GM18951 (cell line): ENCODE measurements around the gene ISL2.
"Not testable (repeated sequence)": the region's sequence is repeated elsewhere in the genome, so short reads cannot be mapped to it uniquely, and the experiment has no call there.

Experiments used
- POLR2A ChIP-seq: IDR thresholded peaks from 4 replicates; pipeline ENCODE4 v1.6.1; 2011; ENCODE audit warnings: mild to moderate bottlenecking; ENCODE audit not compliant: insufficient read length, insufficient read depth; ENCODE audit errors: extremely low read depth
- in situ Hi-C: fragments of 300-500 bp; cut with MboI; formaldehyde crosslinking; loops from one replicate; pipeline ENCODE4 v1.12.0; 2022; ENCODE audit warnings: low sequenced_read_pairs, mixed read lengths, inconsistent platforms; ENCODE audit not compliant: unreplicated experiment

The ISL2 gene

DNA sequence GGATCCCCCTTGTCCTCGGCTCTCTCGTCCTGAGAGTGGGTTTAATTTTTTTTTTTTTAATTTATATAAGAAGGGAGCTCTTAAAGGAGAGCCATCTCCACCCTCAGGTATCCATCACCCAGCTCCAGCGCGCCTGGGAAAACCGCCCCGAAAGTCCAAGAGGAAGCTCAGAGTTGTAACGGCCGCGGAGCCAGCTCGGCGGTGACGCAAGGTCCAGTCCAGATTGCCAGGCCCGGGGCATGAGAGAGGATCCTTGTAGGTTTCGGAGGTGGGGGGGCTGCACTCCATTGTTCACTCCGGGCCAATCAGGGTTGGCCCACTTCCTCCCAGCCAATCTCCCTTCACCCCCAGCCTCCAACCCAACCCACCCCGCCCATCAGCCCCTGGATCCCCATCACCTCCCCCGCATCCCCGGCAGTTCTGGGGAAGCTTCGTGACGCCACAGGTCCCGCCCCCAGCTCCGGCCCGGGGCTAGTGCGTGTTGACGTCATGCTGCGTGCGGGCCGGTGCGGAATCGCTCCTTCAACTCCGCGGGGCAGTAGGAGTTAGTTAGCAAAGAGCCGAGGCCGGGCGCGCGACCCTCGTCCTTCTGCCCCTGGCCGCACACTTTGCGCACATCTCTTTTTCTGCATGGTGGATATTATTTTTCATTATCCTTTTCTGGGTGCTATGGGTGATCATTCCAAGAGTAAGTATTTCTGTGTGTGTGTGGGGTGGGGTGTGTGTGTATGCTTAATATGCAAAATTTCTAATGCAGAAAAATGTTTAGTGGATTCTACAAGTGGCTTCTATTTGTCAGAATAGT is at the start of gene ISL2:
Gene ISL2, plus strand, starts transcription at position 520 of the 805 bp plus-strand sequence. Its CDS starts 111 bp downstream, at position 631.
- peak; percentile 92 for TF ChIP-seq POLR2A
- in situ Hi-C loops: no loop called here

DNA sequence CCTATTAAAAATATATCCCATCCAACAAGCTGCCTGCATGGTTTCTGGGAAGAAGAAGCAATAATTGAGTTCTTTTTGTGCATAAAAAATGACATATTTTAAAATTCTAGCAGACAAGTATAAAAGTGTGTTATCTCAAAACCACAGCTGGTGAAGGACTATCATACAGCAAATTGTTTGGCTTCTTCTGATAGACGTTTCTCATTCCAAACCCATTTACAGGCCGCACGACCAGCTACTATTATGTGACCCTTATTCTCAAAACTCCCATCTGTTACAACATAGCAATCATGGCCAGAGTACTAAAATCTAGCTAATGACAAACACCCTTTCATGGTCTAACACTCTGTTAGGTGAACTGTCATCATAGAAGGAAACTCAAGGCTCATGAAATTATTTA is 47.0 kb upstream of the ISL2 start:
- TF ChIP-seq POLR2A: no peak
- in situ Hi-C loops: no loop called here

DNA sequence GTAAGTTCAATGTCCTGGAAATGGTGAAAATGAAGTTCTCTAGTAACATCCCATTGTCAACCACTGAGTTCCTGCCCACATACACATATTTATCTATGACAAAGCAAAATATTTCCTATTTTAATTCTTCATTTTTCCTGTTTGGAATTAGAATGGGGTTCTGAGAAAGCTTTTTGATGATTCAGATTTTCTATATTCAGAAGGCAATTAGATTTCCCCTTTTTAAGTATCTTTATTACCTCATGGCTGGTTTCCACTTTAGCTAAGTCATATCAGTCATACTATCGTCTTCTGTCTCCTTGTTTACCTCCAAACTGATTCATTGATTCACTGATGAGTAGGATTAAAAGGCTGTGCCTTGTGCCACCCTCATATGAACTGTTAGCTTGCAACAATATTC is 43.2 kb upstream of the ISL2 start:
- in situ Hi-C loops: no loop called here
- no peak for TF ChIP-seq POLR2A

- in situ Hi-C loops: not testable (repeated sequence)
These were observed 42.1 kb upstream of the ISL2 start for GRCh38 chr15:76294463-76294862.

GRCh38 chr15:76296849-76297248 is 39.7 kb upstream of the ISL2 start:
- in situ Hi-C loops: no loop called here

DNA sequence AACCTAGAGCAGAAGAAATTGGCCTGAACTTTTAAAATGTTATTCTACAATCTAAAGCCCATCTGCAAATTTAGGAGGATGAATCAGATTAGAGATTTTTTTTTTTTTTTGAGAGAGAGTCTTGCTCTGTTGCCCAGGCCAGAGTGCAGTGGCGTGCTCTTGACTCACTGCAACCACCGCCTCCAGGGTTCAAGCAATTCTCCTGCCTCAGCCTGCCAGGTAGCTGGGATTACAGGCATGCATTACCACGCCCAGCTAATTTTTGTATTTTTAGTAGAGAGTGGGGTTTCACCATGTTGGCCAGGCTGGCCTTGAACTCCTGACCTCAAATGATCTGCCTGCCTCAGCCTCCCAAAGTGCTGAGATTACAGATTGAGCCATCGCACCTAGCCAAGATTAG is 38.6 kb upstream of the ISL2 start:
- in situ Hi-C loops: not testable (repeated sequence)

More at GRCh38 chr15:76296849-76297248, 39.7 kb upstream of the ISL2 start:
- no peak for TF ChIP-seq POLR2A

GRCh38 chr15:76298986-76299385 is 37.6 kb upstream of the ISL2 start:
- in situ Hi-C loops: no loop called here
- no peak for TF ChIP-seq POLR2A

DNA sequence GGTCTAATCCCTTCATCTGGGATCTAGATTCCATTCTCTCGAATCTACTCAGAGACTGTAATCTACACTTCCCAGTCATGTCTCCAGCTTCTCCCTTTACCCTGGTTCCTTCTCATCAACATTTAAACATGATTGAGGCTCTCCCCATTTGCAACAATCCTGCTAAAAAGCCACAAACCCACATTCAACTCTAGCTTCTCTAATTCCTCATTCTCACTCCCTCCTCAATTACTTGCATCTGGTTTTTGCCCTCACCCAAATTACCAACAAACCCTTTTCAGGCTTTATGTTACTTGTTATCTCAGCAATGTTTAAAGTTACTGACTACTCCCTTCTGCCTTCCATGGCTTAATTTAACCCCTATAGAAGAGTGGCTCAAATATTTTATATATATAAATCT is 36.8 kb upstream of the ISL2 start:
- no peak for TF ChIP-seq POLR2A
- in situ Hi-C loops: no loop called here

GRCh38 chr15:76303909-76304308 is 32.7 kb upstream of the ISL2 start:
- in situ Hi-C loops: no loop called here
- TF ChIP-seq POLR2A: no peak

- no peak for TF ChIP-seq POLR2A
- in situ Hi-C loops: no loop called here
These were observed 26.8 kb upstream of the ISL2 start for GRCh38 chr15:76309601-76310330.

GRCh38 chr15:76310475-76311099 is 26.0 kb upstream of the ISL2 start:
- in situ Hi-C loops: no loop called here
- no peak for TF ChIP-seq POLR2A

DNA sequence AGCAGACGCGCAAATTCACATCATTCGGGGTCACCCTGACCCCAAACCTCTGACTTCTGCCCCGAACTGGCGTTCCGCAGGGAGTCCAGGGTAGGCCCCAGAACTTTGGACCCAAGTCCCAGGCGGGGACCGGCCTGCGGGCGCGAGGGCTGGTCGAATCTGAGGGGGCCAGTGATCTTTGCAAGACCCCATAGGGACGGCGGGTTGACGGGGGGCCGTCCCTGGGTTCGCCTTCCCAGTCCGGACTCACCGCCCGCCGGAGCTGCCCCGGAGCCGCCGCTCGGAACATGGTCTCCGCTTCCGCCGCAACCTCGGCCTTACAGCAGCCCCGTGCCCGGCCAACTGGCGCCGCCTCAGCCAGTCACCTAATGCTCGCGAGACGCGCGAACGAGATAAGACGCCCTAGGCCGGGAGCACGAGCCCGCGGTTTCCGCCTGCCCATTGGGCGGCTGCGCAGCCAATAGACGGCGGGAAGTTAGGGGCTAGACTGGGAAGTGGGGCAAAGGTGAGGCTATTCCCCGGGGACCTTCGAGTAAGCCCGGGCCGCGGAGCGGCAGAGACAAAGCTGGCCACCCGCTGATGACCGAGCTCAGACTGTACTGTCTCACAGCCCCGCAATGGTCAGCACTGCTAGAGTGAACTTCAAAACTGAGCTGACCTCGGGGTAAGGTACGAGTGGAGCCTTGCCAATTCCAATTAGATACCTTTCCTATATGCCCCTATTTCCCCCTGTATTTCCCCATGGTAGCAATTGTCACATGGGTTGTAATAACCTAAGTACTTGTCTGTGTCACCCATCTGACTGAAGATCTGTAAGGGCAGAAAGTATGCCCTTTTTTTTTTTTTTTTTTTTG is 25.2 kb upstream of the ISL2 start, which contains the start of gene ETFA:
Gene ETFA, minus strand, starts transcription at position 370 of the 854 bp plus-strand sequence. Its CDS starts 81 bp downstream, at position 289.
- TF ChIP-seq POLR2A: peak; percentile 96
- in situ Hi-C loops: no loop called here
